GM12878 (cell line): ENCODE measurements around the gene KCNIP3. TPM values are rescaled to one million over a fixed set of nuclear protein-coding genes. Genes with fewer than 3 reads are reported as not detected.

Experiments used
- ATAC-seq: fragments of 200-7000 bp; cut with Tn5 transposase; 3 replicates; pipeline ENCODE4 v1.9.1; 2020; ENCODE audit warnings: mild to moderate bottlenecking, moderate library complexity
- BruUV-seq: library from RNA; stranded (reverse); fragments of 400-500 nt; replicated peaks from 2 replicates; lab custom pipeline; 2021; lab: Mats Ljungman, UMichigan
- CTCF ChIA-PET: fragments of 300-600 bp; sonication (Branson Sonifier 250); formaldehyde crosslinking; extraction: SDS; loops from one replicate; lab custom pipeline; 2021; ENCODE audit warnings: inconsistent platforms; lab: Yijun Ruan, JAX
- POLR2A ChIA-PET: fragments of 350-600 bp; formaldehyde crosslinking; extraction: SDS; loops from one replicate; lab custom pipeline; 2021; ENCODE audit warnings: inconsistent platforms; lab: Charles Lee
- RAD21 ChIA-PET: fragments of 300-600 bp; sonication (Branson Sonifier 250); formaldehyde crosslinking; loops from one replicate; lab custom pipeline; 2023; ENCODE audit warnings: antibody characterized with exemption; ENCODE audit not compliant: unreplicated experiment; lab: Charles Lee
- SMC1A ChIA-PET: fragments of 300-600 bp; sonication (Branson Sonifier 250); formaldehyde crosslinking; loops from one replicate; lab custom pipeline; 2023; ENCODE audit not compliant: unreplicated experiment, uncharacterized antibody; lab: Charles Lee
- DNase-seq: peaks from one replicate; pipeline ENCODE4 v3.0.0-alpha.2; 2011; ENCODE audit warnings: low read depth, low spot score
- FAIRE-seq: peaks from 3 replicates; lab custom pipeline; 2011; peaks lifted over from hg19 to GRCh38; lab: Jason Lieb, UNC
- H2AFZ ChIP-seq: 2 replicates; pipeline ENCODE4 v1.6.0; 2011; ENCODE audit warnings: low read depth, low read length, control low read depth; ENCODE audit not compliant: control insufficient read depth
- H3K27ac ChIP-seq: 2 replicates; pipeline ENCODE4 v1.5.1; 2011; ENCODE audit warnings: control low read depth; ENCODE audit not compliant: control insufficient read depth, insufficient read depth
- H3K27me3 ChIP-seq, 2 experiments: replicated peaks in 1 of 2; 2 replicates each; pipeline versions ENCODE4 v1.6.0 to v1.6.1; 2011; ENCODE audit warnings: low read length in 1 of 2; ENCODE audit not compliant: control insufficient read depth in 2 of 2, insufficient read depth in 2 of 2
- H3K36me3 ChIP-seq, 2 experiments: 2 replicates each; pipeline ENCODE4 v1.5.1; 2011; ENCODE audit warnings: low read length in 1 of 2; ENCODE audit not compliant: control insufficient read depth in 2 of 2, insufficient read depth in 2 of 2
- H3K4me1 ChIP-seq: 2 replicates; pipeline ENCODE4 v1.6.1; 2011; ENCODE audit warnings: mild to moderate bottlenecking, low read length, moderate library complexity, mixed read lengths; ENCODE audit not compliant: control insufficient read depth, insufficient read depth
- H3K4me2 ChIP-seq: 2 replicates; pipeline ENCODE4 v1.6.0; 2011; ENCODE audit warnings: control low read depth; ENCODE audit not compliant: control insufficient read depth, insufficient read depth
- H3K4me3 ChIP-seq: fragments of 200-600 bp; sonication (generic); 2 replicates; pipeline ENCODE4 v1.5.1; 2016
- H3K79me2 ChIP-seq: 2 replicates; pipeline ENCODE4 v1.6.0; 2011; ENCODE audit warnings: low read length; ENCODE audit not compliant: control insufficient read depth, insufficient read depth
- H3K9ac ChIP-seq: 2 replicates; pipeline ENCODE4 v1.8.0; 2011; ENCODE audit warnings: low read length, control low read depth, mixed read lengths; ENCODE audit not compliant: control insufficient read depth, insufficient read depth
- H3K9me3 ChIP-seq: replicated peaks from 3 replicates; pipeline ENCODE4 v1.5.1; 2011; ENCODE audit warnings: mild to moderate bottlenecking, low read length; ENCODE audit not compliant: control insufficient read depth, insufficient read depth
- H4K20me1 ChIP-seq: 2 replicates; pipeline ENCODE4 v1.6.0; 2011; ENCODE audit not compliant: control insufficient read depth, insufficient read depth
- BCLAF1 ChIP-seq: fragments of 450-650 bp; IDR thresholded peaks from 2 replicates; pipeline ENCODE4 v1.6.1; 2017; ENCODE audit warnings: antibody characterized with exemption, mild to moderate bottlenecking, moderate library complexity
- EED ChIP-seq: sonication (generic); IDR thresholded peaks from 2 replicates; pipeline ENCODE4 v1.6.1; 2016; ENCODE audit warnings: antibody characterized with exemption, low read depth
- IKZF1 ChIP-seq: fragments of 450-650 bp; conservative IDR thresholded peaks from 2 replicates; pipeline ENCODE4 v1.6.1; 2017; ENCODE audit warnings: antibody characterized with exemption, mild to moderate bottlenecking
- JUNB ChIP-seq: IDR thresholded peaks from 2 replicates; pipeline ENCODE4 v1.6.1; 2016; ENCODE audit warnings: antibody characterized with exemption, mild to moderate bottlenecking
- MAX ChIP-seq: IDR thresholded peaks from 2 replicates; pipeline ENCODE4 v1.6.1; 2012; ENCODE audit warnings: low read depth, low read length, improper control_type of control experiment
- MEF2A ChIP-seq: IDR thresholded peaks from 2 replicates; pipeline ENCODE4 v1.6.1; 2011; ENCODE audit warnings: low read depth, mild to moderate bottlenecking, low read length, moderate library complexity; ENCODE audit not compliant: insufficient read depth
- MTA3 ChIP-seq: IDR thresholded peaks from 2 replicates; pipeline ENCODE4 v1.6.1; 2012; ENCODE audit warnings: low read length, inconsistent platforms, borderline replicate concordance
- PML ChIP-seq: IDR thresholded peaks from 2 replicates; pipeline ENCODE4 v1.6.1; 2012; ENCODE audit warnings: low read length, inconsistent platforms
- RCOR1 ChIP-seq: conservative IDR thresholded peaks from 2 replicates; pipeline ENCODE4 v1.6.1; 2012; ENCODE audit warnings: low read depth, low read length, improper control_type of control experiment
- SIX5 ChIP-seq: IDR thresholded peaks from 2 replicates; pipeline ENCODE4 v1.6.1; 2011; ENCODE audit warnings: mild to moderate bottlenecking, low read depth, low read length, moderate library complexity; ENCODE audit not compliant: severe bottlenecking
- SMC3 ChIP-seq: IDR thresholded peaks from 2 replicates; pipeline ENCODE4 v1.6.1; 2011; ENCODE audit warnings: low read length, improper control_type of control experiment, borderline replicate concordance
- ZNF207 ChIP-seq: fragments of 450-650 bp; IDR thresholded peaks from 2 replicates; pipeline ENCODE4 v1.6.1; 2014; ENCODE audit warnings: antibody characterized with exemption, mild to moderate bottlenecking, borderline replicate concordance
- WGBS: methylation state at CpG from one replicate; pipeline ENCODE4 v1.1.6; 2016; ENCODE audit warnings: low lambda C conversion rate; ENCODE audit not compliant: insufficient replicate concordance, insufficient coverage; ENCODE audit errors: missing lambda C conversion rate; 5-methylcytosine and 5-hydroxymethylcytosine counted together
- in situ Hi-C: fragments of 300-500 bp; cut with MboI; formaldehyde crosslinking; loops from 9 replicates; pipeline ENCODE4 v1.14.3; 2018; ENCODE audit warnings: mixed read lengths
- intact Hi-C: fragments of 100-400 bp; cut with micrococcal nuclease; formaldehyde crosslinking; loops from one replicate; pipeline ENCODE4 v1.14.2; 2022; ENCODE audit not compliant: unreplicated experiment
- polyA plus RNA-seq, 11 experiments: library from polyadenylated mRNA; depleted of rRNA in 4 of 11; unstranded in 6 of 11; stranded (reverse) in 5 of 11; fragments of >200 nt; fragmentation: Nextera tagmentation in 4 of 11; fragmentation: Illumina TruSeq in 1 of 11; extraction: Ambion mirVana in 4 of 11; extraction: Trizol in 1 of 11; gene quantifications; 1 replicate in 1 of 11; 2 replicates in 10 of 11; pipeline versions ENCODE4 v1.2.1 to v1.2.3, GENCODE V29; 2011 to 2016; ENCODE audit warnings: inconsistent platforms in 2 of 11, missing spikeins in 2 of 11, low read depth in 1 of 11
- total RNA-seq, 4 experiments: library from RNA; depleted of rRNA in 3 of 4; stranded (reverse); fragments of >200 nt in 3 of 4; fragmentation: Illumina TruSeq in 1 of 4; extraction: Trizol in 1 of 4; gene quantifications; 2 replicates each; pipeline versions ENCODE4 v1.2.1 to v1.2.3, GENCODE V29; 2013 to 2021

Gene KCNIP3
- total and polyA plus RNA-seq, 10 of the 15 experiments (the other 5 are each of a cell fraction or from before 2014, with no cell fraction given): not detected

- 38% methylated on average over 14 of the region's 14 CpGs for WGBS
- POLR2A ChIA-PET: no interaction called here
- in situ Hi-C loops: no loop called here
- no peak overlapping the region for H3K4me2 ChIP-seq
- no peak for FAIRE-seq
- H3K79me2 ChIP-seq: no peaks in the 10 kb centered on the region
- CTCF ChIA-PET: interaction anchor here (1.4 to 3.9 kb wide), 3 partner anchors 10 to 157 kb away, joined by 3 to 41 read pairs (median 5); partner anchors contain the start of gene FAHD2A
- H2AFZ ChIP-seq: no peak overlapping the region
- RAD21 ChIA-PET: no interaction called here
- H4K20me1 ChIP-seq: no peaks in the 10 kb centered on the region
- BruUV-seq: no TSS peak
- DNase-seq: no peak
- intact Hi-C loops: no loop called here
- no peak overlapping the region for H3K27ac ChIP-seq
- no peak for ATAC-seq
- H3K9me3 ChIP-seq: no peaks in the 10 kb centered on the region
- SMC1A ChIA-PET: no interaction called here
- H3K4me3 ChIP-seq: no peak overlapping the region
- H3K36me3 ChIP-seq: no peaks in the 10 kb centered on the region
- no peak overlapping the region for H3K9ac ChIP-seq
- TF ChIP-seq SMC3: no peak
- no peak for TF ChIP-seq BCLAF1
- TF ChIP-seq MAX: no peak
- no peak for TF ChIP-seq RCOR1
- TF ChIP-seq SIX5: no peak
- TF ChIP-seq ZNF207: no peak
- TF ChIP-seq MEF2A: no peak
- TF ChIP-seq IKZF1: no peak
- no peak for TF ChIP-seq EED
- no peak for TF ChIP-seq JUNB
- TF ChIP-seq MTA3: no peak
- TF ChIP-seq PML: no peak
- no peaks in the 10 kb centered on the region for H3K4me1 ChIP-seq
- H3K27me3 ChIP-seq: no peaks in the 10 kb centered on the region; a peak in 2 of 4 replicates
These were observed 91.0 kb downstream of the KCNIP3 start for GRCh38 chr2:95388091-95388692.
